K562 (cell line): ENCODE data around the gene CDC14B. TPM values are rescaled to one million over a fixed set of nuclear protein-coding genes. Genes with fewer than 3 reads are reported as not detected.

Experiments used
- CHD7 ChIP-seq: fragments of 200-600 bp; sonication (generic); IDR thresholded peaks from one replicate; pipeline ENCODE4 v1.6.1; 2012; ENCODE audit warnings: mild to moderate bottlenecking, low read depth, low read length, inconsistent platforms
- CREB5 ChIP-seq: fragments of 250-450 bp; sonication (Bioruptor Pico); IDR thresholded peaks from 2 replicates; pipeline ENCODE4 v1.5.0; 2020; ENCODE audit warnings: mild to moderate bottlenecking
- HLTF ChIP-seq: fragments of 450-650 bp; IDR thresholded peaks from 2 replicates; pipeline ENCODE4 v1.6.1; 2016
- ID3 ChIP-seq, 2 experiments: fragments of 250-450 bp in 1 of 2; fragments of 450-650 bp in 1 of 2; sonication (Bioruptor Pico) in 1 of 2; IDR thresholded peaks; 2 replicates each; pipeline versions ENCODE4 v1.6.1 to v1.8.0; 2016 to 2021; ENCODE audit warnings: mild to moderate bottlenecking in 2 of 2, moderate library complexity in 2 of 2, missing compliant biosample characterization in 1 of 2, missing genetic modification characterization in 1 of 2
- NFE2 ChIP-seq: IDR thresholded peaks from 2 replicates; pipeline ENCODE4 v1.6.1; 2014; ENCODE audit warnings: antibody characterized with exemption, low read depth
- PRDM10 ChIP-seq: fragments of 450-650 bp; IDR thresholded peaks from 2 replicates; pipeline ENCODE4 v1.6.1; 2018; ENCODE audit not compliant: partially characterized antibody
- PYGO2 ChIP-seq: fragments of 450-650 bp; IDR thresholded peaks from 2 replicates; pipeline ENCODE4 v1.6.1; 2016; ENCODE audit warnings: mild to moderate bottlenecking, missing genetic modification characterization, moderate library complexity, missing compliant biosample characterization
- SMARCA4 ChIP-seq: fragments of 450-650 bp; IDR thresholded peaks from 2 replicates; pipeline ENCODE4 v1.6.1; 2016
- ZNF511 ChIP-seq: sonication (generic); formaldehyde crosslinking; IDR thresholded peaks from 2 replicates; pipeline ENCODE4 v1.8.0; 2022; ENCODE audit warnings: mild to moderate bottlenecking, missing genetic modification reagents
- polyA plus RNA-seq, 8 experiments: library from polyadenylated mRNA; depleted of rRNA in 4 of 8; stranded (reverse) in 5 of 8; unstranded in 3 of 8; fragments of >200 nt; fragmentation: Nextera tagmentation in 2 of 8; fragmentation: Illumina TruSeq in 1 of 8; extraction: Ambion mirVana in 2 of 8; extraction: Trizol in 1 of 8; gene quantifications; 2 replicates each; pipeline versions ENCODE4 v1.2.1 to v1.2.3, GENCODE V29; 2011 to 2014; ENCODE audit warnings: inconsistent platforms in 1 of 8, missing spikeins in 1 of 8
- total RNA-seq, 7 experiments: library from RNA; depleted of rRNA in 6 of 7; stranded (reverse); fragments of >200 nt in 6 of 7; fragmentation: Illumina TruSeq in 2 of 7; extraction: Trizol in 2 of 7; gene quantifications; 2 replicates each; pipeline versions ENCODE4 v1.2.1 to v1.2.3, GENCODE V29; 2011 to 2021; ENCODE audit warnings: low replicate concordance in 1 of 7

The CDC14B gene
- total and polyA plus RNA-seq, 9 of the 15 experiments (the other 6 are each of a cell fraction or from before 2014, with no cell fraction given): 1.4 to 6.0 (median 3.8) TPM

GRCh38 chr9:96655198-96655851 is 35.7 kb upstream of the CDC14B start, which contains the start of gene PRXL2C (continued):
- TF ChIP-seq CHD7 (no peak), NFE2 (0 out of 2 replicates have a peak, but pooled peaks have one; percentile 19), ID3 (CRISPR knock-in tag; IDR thresholded peaks at IDR 0.05) (no peak), ID3 (tag; IDR thresholded peaks at IDR 0.05) (no peak), PYGO2 (no peak), CREB5 (CRISPR knock-in tag) (no peak), ZNF511 (0 out of 2 replicates have a peak, but pooled peaks have one; percentile 36), SMARCA4 (0 out of 2 replicates have a peak, but pooled peaks have one; percentile 29), HLTF (no peak), PRDM10 (no peak)
